GM12801 (cell line): Measurements from ENCODE around the gene CDC42BPA.

Experiments used
- CTCF ChIP-seq: IDR thresholded peaks from one replicate; pipeline ENCODE4 v1.5.1; 2011; ENCODE audit warnings: control low read depth; ENCODE audit not compliant: insufficient read length; ENCODE audit errors: extremely low read depth

CDC42BPA gene

GRCh38 chr1:226962421-226963391 lies 355.6 kb downstream of the CDC42BPA start:
- no peak for TF ChIP-seq CTCF

- TF ChIP-seq CTCF, result no peak
These were observed 357.1 kb downstream of the CDC42BPA start for GRCh38 chr1:226960944-226961765.

GRCh38 chr1:226960256-226960655 lies 358.0 kb downstream of the CDC42BPA start:
- no peak for TF ChIP-seq CTCF

- no peak for TF ChIP-seq CTCF
These were observed 360.0 kb downstream of the CDC42BPA start for GRCh38 chr1:226958300-226958699.

GRCh38 chr1:226957714-226958113 lies 360.6 kb downstream of the CDC42BPA start:
- TF ChIP-seq CTCF, result no peak

GRCh38 chr1:226956942-226957713 lies 361.2 kb downstream of the CDC42BPA start:
- no peak for TF ChIP-seq CTCF
